IMR-90 (cell line): Measurements from ENCODE around the gene MLLT10. TPM values are rescaled to one million over a fixed set of nuclear protein-coding genes. Genes with fewer than 3 reads are reported as not detected.

ENCODE experiments used
- ATAC-seq: fragments of 200-7000 bp; cut with Tn5 transposase; 2 replicates; pipeline ENCODE4 v1.9.1; 2020; ENCODE audit warnings: low read depth, mild to moderate bottlenecking, moderate library complexity
- BruUV-seq: library from RNA; stranded (reverse); fragments of 400-500 nt; replicated peaks from 2 replicates; lab custom pipeline; 2021; lab: Mats Ljungman, UMichigan
- CTCF ChIA-PET: fragments of 300-600 bp; formaldehyde crosslinking; extraction: SDS; loops from one replicate; lab custom pipeline; 2021; ENCODE audit warnings: antibody characterized with exemption; lab: Yijun Ruan, JAX
- POLR2A ChIA-PET: fragments of 300-600 bp; sonication (Branson Sonifier 250); formaldehyde crosslinking; loops from one replicate; lab custom pipeline; 2022; ENCODE audit warnings: antibody characterized with exemption; ENCODE audit not compliant: unreplicated experiment; lab: Charles Lee
- DNase-seq: peaks from one replicate; pipeline ENCODE4 v3.0.0; 2013
- H2AFZ ChIP-seq: replicated peaks from 2 replicates; pipeline ENCODE3; 2013; ENCODE audit warnings: low read length, mild to moderate bottlenecking; ENCODE audit not compliant: poor library complexity
- H2AK5ac ChIP-seq: 2 replicates; pipeline ENCODE4 v1.6.1; 2013; ENCODE audit warnings: low read depth, low read length, inconsistent platforms
- H2AK9ac ChIP-seq: replicated peaks from 2 replicates; pipeline ENCODE3; 2013; ENCODE audit warnings: mild to moderate bottlenecking, low read depth, low read length, moderate library complexity; ENCODE audit not compliant: poor library complexity
- H2BK120ac ChIP-seq: 2 replicates; pipeline ENCODE4 v1.6.1; 2013; ENCODE audit warnings: low read depth, low read length, inconsistent platforms
- H2BK15ac ChIP-seq: 3 replicates; pipeline ENCODE4 v1.6.1; 2013; ENCODE audit warnings: low read depth, low read length, inconsistent platforms
- H2BK20ac ChIP-seq: 2 replicates; pipeline ENCODE4 v1.6.1; 2013; ENCODE audit warnings: low read depth, mild to moderate bottlenecking, inconsistent platforms, low read length, moderate library complexity
- H2BK5ac ChIP-seq: 2 replicates; pipeline ENCODE4 v1.6.1; 2013; ENCODE audit warnings: mild to moderate bottlenecking, low read depth, low read length, inconsistent platforms; ENCODE audit not compliant: poor library complexity, severe bottlenecking
- H3K14ac ChIP-seq: replicated peaks from 2 replicates; pipeline ENCODE4 v1.6.1; 2013; ENCODE audit warnings: low read depth, low read length, inconsistent platforms
- H3K18ac ChIP-seq: 2 replicates; pipeline ENCODE4 v1.6.1; 2013; ENCODE audit warnings: low read depth, low read length, control low read depth
- H3K23ac ChIP-seq: 2 replicates; pipeline ENCODE4 v1.6.1; 2013; ENCODE audit warnings: low read depth, low read length, inconsistent platforms
- H3K27ac ChIP-seq: 2 replicates; pipeline ENCODE4 v1.5.1; 2013; ENCODE audit warnings: mild to moderate bottlenecking, control low read depth, low read length; ENCODE audit not compliant: insufficient read depth
- H3K27me3 ChIP-seq: 2 replicates; pipeline ENCODE4 v1.6.1; 2013; ENCODE audit warnings: low read length; ENCODE audit not compliant: control insufficient read depth, insufficient read depth
- H3K36me3 ChIP-seq: 2 replicates; pipeline ENCODE4 v1.6.1; 2013; ENCODE audit warnings: low read length, mixed read lengths; ENCODE audit not compliant: control insufficient read depth, insufficient read depth
- H3K4ac ChIP-seq: 2 replicates; pipeline ENCODE4 v1.6.1; 2013; ENCODE audit warnings: low read depth, low read length, inconsistent platforms
- H3K4me1 ChIP-seq: 2 replicates; pipeline ENCODE4 v1.6.1; 2013; ENCODE audit warnings: low read length, mixed read lengths; ENCODE audit not compliant: control insufficient read depth, insufficient read depth
- H3K4me2 ChIP-seq: 2 replicates; pipeline ENCODE4 v1.6.1; 2013; ENCODE audit warnings: low read depth, mild to moderate bottlenecking, control low read depth, low read length, moderate library complexity
- H3K4me3 ChIP-seq: 2 replicates; pipeline ENCODE4 v1.5.1; 2013; ENCODE audit warnings: low read depth, mild to moderate bottlenecking, control low read depth, low read length, moderate library complexity; ENCODE audit not compliant: insufficient read depth
- H3K56ac ChIP-seq: 2 replicates; pipeline ENCODE4 v1.6.1; 2013; ENCODE audit warnings: low read length, inconsistent platforms; ENCODE audit not compliant: insufficient read depth; ENCODE audit errors: extremely low read depth
- H3K79me1 ChIP-seq, 2 experiments: 2 replicates each; pipeline ENCODE4 v1.6.1; 2013; ENCODE audit warnings: low read length in 2 of 2, inconsistent platforms in 1 of 2, low read depth in 1 of 2
- H3K9ac ChIP-seq: 2 replicates; pipeline ENCODE4 v1.6.1; 2013; ENCODE audit warnings: low read depth, low read length, control low read depth
- H3K9me1 ChIP-seq: 2 replicates; pipeline ENCODE4 v1.6.1; 2013; ENCODE audit warnings: low read length, inconsistent platforms; ENCODE audit not compliant: insufficient read depth
- H3K9me3 ChIP-seq: 2 replicates; pipeline ENCODE4 v1.6.1; 2013; ENCODE audit warnings: low read length; ENCODE audit not compliant: control insufficient read depth, insufficient read depth
- H4K20me1 ChIP-seq: 2 replicates; pipeline ENCODE4 v1.6.1; 2013; ENCODE audit warnings: low read length, inconsistent platforms; ENCODE audit not compliant: insufficient read depth
- H4K5ac ChIP-seq: 2 replicates; pipeline ENCODE4 v1.6.1; 2013; ENCODE audit warnings: mild to moderate bottlenecking, low read depth, low read length, control low read depth
- H4K8ac ChIP-seq, 2 experiments: 2 replicates each; pipeline ENCODE4 v1.6.1; 2013; ENCODE audit warnings: low read depth in 2 of 2, low read length in 2 of 2, control low read depth in 1 of 2, inconsistent platforms in 1 of 2
- H4K91ac ChIP-seq: 2 replicates; pipeline ENCODE4 v1.6.1; 2013; ENCODE audit warnings: low read depth, low read length, inconsistent platforms; ENCODE audit not compliant: insufficient read depth
- CEBPB ChIP-seq: IDR thresholded peaks from 2 replicates; pipeline ENCODE4 v1.6.1; 2012; ENCODE audit warnings: low read depth, low read length, improper control_type of control experiment
- NFE2L2 ChIP-seq: fragments of 150-350 bp; IDR thresholded peaks from 2 replicates; pipeline ENCODE4 v1.6.1; 2016; ENCODE audit warnings: low read depth, mild to moderate bottlenecking, low read length
- POLR2A ChIP-seq: IDR thresholded peaks from 2 replicates; pipeline ENCODE4 v1.6.1; 2012; ENCODE audit warnings: mild to moderate bottlenecking, low read depth, low read length
- RCOR1 ChIP-seq: IDR thresholded peaks from 2 replicates; pipeline ENCODE4 v1.6.1; 2012; ENCODE audit warnings: mild to moderate bottlenecking, low read length, improper control_type of control experiment; ENCODE audit not compliant: insufficient replicate concordance
- RFX5 ChIP-seq: IDR thresholded peaks from 2 replicates; pipeline ENCODE4 v1.8.0; 2012; ENCODE audit warnings: low read depth, mild to moderate bottlenecking, low read length, moderate library complexity
- SMC3 ChIP-seq: fragments of 150-350 bp; IDR thresholded peaks from 2 replicates; pipeline ENCODE4 v1.6.1; 2016; ENCODE audit warnings: low read depth, mild to moderate bottlenecking, antibody characterized with exemption, low read length, moderate library complexity
- WGBS, 2 experiments: methylation state at CpG; one replicate each; pipeline versions ENCODE4 v1.1.5 to v1.1.7; 2013; ENCODE audit warnings: missing lambda C conversion rate in 2 of 2; ENCODE audit not compliant: insufficient read length in 1 of 2; ENCODE audit errors: extremely low coverage in 2 of 2; 5-methylcytosine and 5-hydroxymethylcytosine counted together
- dilution Hi-C: fragments of 300-500 bp; cut with HindIII; formaldehyde crosslinking; loops from one replicate; pipeline ENCODE4 v1.14.3; 2018; ENCODE audit warnings: low sequenced_read_pairs; ENCODE audit not compliant: unreplicated experiment
- in situ Hi-C: fragments of 300-500 bp; cut with MboI; formaldehyde crosslinking; loops from 3 replicates; pipeline ENCODE4 v1.14.3; 2019; ENCODE audit warnings: low sequenced_read_pairs, inconsistent platforms, mixed read lengths
- intact Hi-C: fragments of 100-400 bp; cut with micrococcal nuclease; formaldehyde crosslinking; loops from 2 replicates; pipeline ENCODE4 v1.10.0; 2022
- polyA plus RNA-seq, 3 experiments: library from polyadenylated mRNA; depleted of rRNA; stranded (reverse); fragments of >200 nt; gene quantifications; 2 replicates each; pipeline ENCODE4 v1.2.3, GENCODE V29; 2012; ENCODE audit warnings: low replicate concordance in 1 of 3
- total RNA-seq: library from RNA; depleted of rRNA; stranded (reverse); fragments of >200 nt; gene quantifications from 2 replicates; pipeline ENCODE4 v1.2.3, GENCODE V29; 2012
- TF ChIP-seq, protein P1 (sequence below): fragments of 150-350 bp; IDR thresholded peaks from 2 replicates; pipeline ENCODE4 v1.6.1; 2017; ENCODE audit warnings: mild to moderate bottlenecking, antibody characterized with exemption, low read length, low read depth
- TF ChIP-seq, protein P2 (sequence below): conservative IDR thresholded peaks from 2 replicates; pipeline ENCODE4 v1.5.1; 2012; ENCODE audit warnings: mild to moderate bottlenecking, low read depth, low read length, improper control_type of control experiment
- TF ChIP-seq, protein P3 (sequence below): fragments of 150-350 bp; IDR thresholded peaks from 2 replicates; pipeline ENCODE4 v1.6.1; 2016; ENCODE audit warnings: low read depth, mild to moderate bottlenecking, low read length, moderate library complexity, borderline replicate concordance

Gene MLLT10
- total and polyA plus RNA-seq, 2 of the 4 experiments (the other 2 are of a cell fraction): 22.5 to 29.0 TPM

GRCh38 chr10:21694631-21695030 lies 160.6 kb downstream of the MLLT10 start:
- H3K36me3 ChIP-seq: peaks cover 5% of the 10 kb centered on the region
- no peak overlapping the region for H3K4ac ChIP-seq
- no peak overlapping the region for H2AK9ac ChIP-seq
- no peak overlapping the region for H2BK15ac ChIP-seq
- H3K56ac ChIP-seq: no peak overlapping the region
- dilution Hi-C loops (no loop called here), in situ Hi-C loops (no loop called here), intact Hi-C loops (no loop called here)
- H2BK120ac ChIP-seq: no peak overlapping the region
- H3K27ac ChIP-seq: no peak overlapping the region
- no peak overlapping the region for H4K8ac ChIP-seq
- H3K4me3 ChIP-seq: no peak overlapping the region
- no CpG with 5 or more reads among the region's 3 CpGs for WGBS, 2 experiments
- H2AFZ ChIP-seq: no peak overlapping the region
- H2AK5ac ChIP-seq: no peak overlapping the region
- H3K9ac ChIP-seq: no peak overlapping the region
- no peaks in the 10 kb centered on the region for H3K9me3 ChIP-seq
- H3K14ac ChIP-seq: no peak overlapping the region
- DNase-seq (peak; percentile 56), ATAC-seq (no peak)
- CTCF ChIA-PET: no interaction called here
- no peak overlapping the region for H4K5ac ChIP-seq
- H3K18ac ChIP-seq: no peak overlapping the region
- H2BK20ac ChIP-seq: no peak overlapping the region
- H3K4me2 ChIP-seq: no peak overlapping the region
- no TSS peak for BruUV-seq
- H3K27me3 ChIP-seq: no peaks in the 10 kb centered on the region
- H2BK5ac ChIP-seq: no peak overlapping the region
- no peak overlapping the region; the same call in 1 of the 2 replicates for H3K23ac ChIP-seq
- POLR2A ChIA-PET: no interaction called here
- TF ChIP-seq, protein P1, sequence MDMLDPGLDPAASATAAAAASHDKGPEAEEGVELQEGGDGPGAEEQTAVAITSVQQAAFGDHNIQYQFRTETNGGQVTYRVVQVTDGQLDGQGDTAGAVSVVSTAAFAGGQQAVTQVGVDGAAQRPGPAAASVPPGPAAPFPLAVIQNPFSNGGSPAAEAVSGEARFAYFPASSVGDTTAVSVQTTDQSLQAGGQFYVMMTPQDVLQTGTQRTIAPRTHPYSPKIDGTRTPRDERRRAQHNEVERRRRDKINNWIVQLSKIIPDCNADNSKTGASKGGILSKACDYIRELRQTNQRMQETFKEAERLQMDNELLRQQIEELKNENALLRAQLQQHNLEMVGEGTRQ: no peak
- TF ChIP-seq, protein P2, sequence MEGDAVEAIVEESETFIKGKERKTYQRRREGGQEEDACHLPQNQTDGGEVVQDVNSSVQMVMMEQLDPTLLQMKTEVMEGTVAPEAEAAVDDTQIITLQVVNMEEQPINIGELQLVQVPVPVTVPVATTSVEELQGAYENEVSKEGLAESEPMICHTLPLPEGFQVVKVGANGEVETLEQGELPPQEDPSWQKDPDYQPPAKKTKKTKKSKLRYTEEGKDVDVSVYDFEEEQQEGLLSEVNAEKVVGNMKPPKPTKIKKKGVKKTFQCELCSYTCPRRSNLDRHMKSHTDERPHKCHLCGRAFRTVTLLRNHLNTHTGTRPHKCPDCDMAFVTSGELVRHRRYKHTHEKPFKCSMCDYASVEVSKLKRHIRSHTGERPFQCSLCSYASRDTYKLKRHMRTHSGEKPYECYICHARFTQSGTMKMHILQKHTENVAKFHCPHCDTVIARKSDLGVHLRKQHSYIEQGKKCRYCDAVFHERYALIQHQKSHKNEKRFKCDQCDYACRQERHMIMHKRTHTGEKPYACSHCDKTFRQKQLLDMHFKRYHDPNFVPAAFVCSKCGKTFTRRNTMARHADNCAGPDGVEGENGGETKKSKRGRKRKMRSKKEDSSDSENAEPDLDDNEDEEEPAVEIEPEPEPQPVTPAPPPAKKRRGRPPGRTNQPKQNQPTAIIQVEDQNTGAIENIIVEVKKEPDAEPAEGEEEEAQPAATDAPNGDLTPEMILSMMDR: no peak
- TF ChIP-seq, protein P3, sequence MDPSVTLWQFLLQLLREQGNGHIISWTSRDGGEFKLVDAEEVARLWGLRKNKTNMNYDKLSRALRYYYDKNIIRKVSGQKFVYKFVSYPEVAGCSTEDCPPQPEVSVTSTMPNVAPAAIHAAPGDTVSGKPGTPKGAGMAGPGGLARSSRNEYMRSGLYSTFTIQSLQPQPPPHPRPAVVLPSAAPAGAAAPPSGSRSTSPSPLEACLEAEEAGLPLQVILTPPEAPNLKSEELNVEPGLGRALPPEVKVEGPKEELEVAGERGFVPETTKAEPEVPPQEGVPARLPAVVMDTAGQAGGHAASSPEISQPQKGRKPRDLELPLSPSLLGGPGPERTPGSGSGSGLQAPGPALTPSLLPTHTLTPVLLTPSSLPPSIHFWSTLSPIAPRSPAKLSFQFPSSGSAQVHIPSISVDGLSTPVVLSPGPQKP: no peak
- TF ChIP-seq POLR2A (no peak), RCOR1 (no peak), NFE2L2 (no peak), CEBPB (no peak), RFX5 (no peak), SMC3 (no peak)
- H4K91ac ChIP-seq: no peak overlapping the region
- H3K9me1 ChIP-seq: peaks cover 10% of the 10 kb centered on the region; the same call in 1 of the 2 replicates
- H3K4me1 ChIP-seq: no peaks in the 10 kb centered on the region
- peaks cover 7% of the 10 kb centered on the region; the same call in 1 of the 2 replicates for H4K20me1 ChIP-seq
- peaks cover 7 to 35% of the 10 kb centered on the region in 2 experiments; a peak in 3 of 4 replicates for H3K79me1 ChIP-seq
